B cell (primary cell): ENCODE results near the gene NUDT3. TPM values are rescaled to one million over a fixed set of nuclear protein-coding genes. Genes with fewer than 3 reads are reported as not detected.
A peak's percentile ranks its signal among the peaks of the same experiment; 100 is the strongest.

ENCODE experiments used
- ATAC-seq: fragments of 200-7000 bp; cut with Tn5 transposase; one replicate; pipeline ENCODE4 v1.10.0; 2021; ENCODE audit warnings: low read depth, mild to moderate bottlenecking, moderate number of reproducible peaks, moderate library complexity
- CTCF ChIA-PET: fragments of 350-600 bp; sonication (Branson Sonifier 250); formaldehyde crosslinking; loops from one replicate; lab custom pipeline; 2021; ENCODE audit warnings: antibody characterized with exemption, inconsistent platforms; lab: Charles Lee
- POLR2A ChIA-PET: fragments of 350-600 bp; sonication (Branson Sonifier 250); formaldehyde crosslinking; loops from one replicate; lab custom pipeline; 2021; ENCODE audit warnings: antibody characterized with exemption; lab: Charles Lee
- DNase-seq: peaks from one replicate; pipeline ENCODE4 v3.0.0; 2013
- H2AFZ ChIP-seq: 2 replicates; pipeline ENCODE4 v1.6.1; 2012; ENCODE audit warnings: mild to moderate bottlenecking, low read depth, low read length; ENCODE audit not compliant: insufficient read depth, poor library complexity, severe bottlenecking
- H3K27ac ChIP-seq, 2 donors: 1 replicate in 1 of 2; 2 replicates in 1 of 2; pipeline ENCODE4 v1.5.1; 2012 to 2013; ENCODE audit warnings: low read length in 2 of 2, mild to moderate bottlenecking in 2 of 2, moderate library complexity in 1 of 2
- H3K27me3 ChIP-seq, 4 experiments: fragments of 200-600 bp in 1 of 4; sonication (generic) in 1 of 4; replicated peaks in 1 of 4; 1 replicate in 2 of 4; 2 replicates in 2 of 4; pipeline versions ENCODE4 v1.6.1 to v1.7.0; 2013 to 2016; ENCODE audit warnings: low read length in 3 of 4, mild to moderate bottlenecking in 2 of 4, mixed read lengths in 1 of 4, moderate library complexity in 1 of 4; ENCODE audit not compliant: insufficient read depth in 4 of 4, control insufficient read depth in 3 of 4; ENCODE audit errors: control extremely low read depth in 1 of 4
- H3K36me3 ChIP-seq, 2 experiments: replicated peaks in 1 of 2; 1 replicate in 1 of 2; 2 replicates in 1 of 2; pipeline versions ENCODE4 v1.6.1 to v1.7.1; 2013; ENCODE audit warnings: low read length in 1 of 2; ENCODE audit not compliant: insufficient read depth in 2 of 2, control insufficient read depth in 1 of 2; ENCODE audit errors: control extremely low read depth in 1 of 2, extremely low read depth in 1 of 2
- H3K4me1 ChIP-seq, 2 donors: fragments of 200-600 bp in 1 of 2; sonication (generic) in 1 of 2; 1 replicate in 1 of 2; 2 replicates in 1 of 2; pipeline versions ENCODE4 v1.5.1 to v1.6.1; 2013 to 2017; ENCODE audit warnings: low read length in 2 of 2; ENCODE audit not compliant: control insufficient read depth in 2 of 2, insufficient read depth in 2 of 2
- H3K4me2 ChIP-seq: replicated peaks from 2 replicates; pipeline ENCODE3; 2012; ENCODE audit warnings: mild to moderate bottlenecking, low read depth, low read length; ENCODE audit not compliant: poor library complexity, severe bottlenecking
- H3K4me3 ChIP-seq, 5 experiments: fragments of 200-600 bp in 1 of 5; sonication (generic) in 1 of 5; 1 replicate in 3 of 5; 2 replicates in 2 of 5; pipeline versions ENCODE4 v1.5.1 to v1.7.0; 2011 to 2016; ENCODE audit warnings: low read length in 4 of 5, mild to moderate bottlenecking in 4 of 5, low read depth in 2 of 5, control low read depth in 1 of 5, moderate library complexity in 1 of 5; ENCODE audit not compliant: insufficient read depth in 1 of 5; ENCODE audit errors: control extremely low read depth in 1 of 5, extremely low read depth in 1 of 5
- H3K79me2 ChIP-seq: fragments of 200-600 bp; sonication (generic); one replicate; pipeline ENCODE4 v1.6.0; 2016; ENCODE audit warnings: low read length; ENCODE audit not compliant: control insufficient read depth, insufficient read depth
- H3K9ac ChIP-seq: fragments of 200-600 bp; sonication (generic); 2 replicates; pipeline ENCODE4 v1.6.1; 2017; ENCODE audit warnings: mild to moderate bottlenecking, low read length, moderate library complexity
- H3K9me3 ChIP-seq, 3 donors: one replicate each; pipeline versions ENCODE4 v1.6.1 to v1.7.1; 2013; ENCODE audit warnings: low read length in 2 of 3; ENCODE audit not compliant: control insufficient read depth in 2 of 3, insufficient read depth in 1 of 3; ENCODE audit errors: control extremely low read depth in 1 of 3
- H4K20me1 ChIP-seq: 2 replicates; pipeline ENCODE4 v1.6.0; 2012; ENCODE audit warnings: mild to moderate bottlenecking, low read length; ENCODE audit not compliant: insufficient read depth, control insufficient read depth, poor library complexity, severe bottlenecking
- H3K27ac Mint-ChIP-seq: one replicate; pipeline ENCODE4 v1.8.0; 2021; ENCODE audit warnings: mixed read lengths
- H3K27me3 Mint-ChIP-seq: one replicate; pipeline ENCODE4 v1.8.0; 2021; ENCODE audit warnings: mixed read lengths
- H3K4me1 Mint-ChIP-seq: one replicate; pipeline ENCODE4 v1.8.0; 2021; ENCODE audit warnings: mixed read lengths
- H3K4me3 Mint-ChIP-seq: one replicate; pipeline ENCODE4 v1.8.0; 2021; ENCODE audit warnings: mixed read lengths
- H3K9me3 Mint-ChIP-seq: one replicate; pipeline ENCODE4 v1.8.0; 2022; ENCODE audit warnings: mixed read lengths; ENCODE audit not compliant: insufficient read depth
- EZH2 ChIP-seq: IDR thresholded peaks from 2 replicates; pipeline ENCODE4 v1.6.1; 2012; ENCODE audit warnings: borderline replicate concordance, low read depth, mild to moderate bottlenecking, moderate library complexity, low read length; ENCODE audit not compliant: insufficient read depth, poor library complexity, severe bottlenecking
- WGBS: methylation state at CpG from one replicate; pipeline ENCODE4 v1.1.5; 2013; ENCODE audit warnings: missing lambda C conversion rate; ENCODE audit not compliant: insufficient coverage; 5-methylcytosine and 5-hydroxymethylcytosine counted together
- intact Hi-C: fragments of 100-400 bp; cut with micrococcal nuclease; formaldehyde crosslinking; loops from one replicate; pipeline ENCODE4 v1.10.0; 2022
- polyA plus RNA-seq: library from polyadenylated mRNA; depleted of rRNA; stranded (reverse); fragments of >200 nt; gene quantifications from 2 replicates; pipeline ENCODE4 v1.2.3, GENCODE V29; 2012
- total RNA-seq, 2 donors: library from RNA; stranded (reverse); fragments of 120-200 nt in 1 of 2; gene quantifications; 1 replicate in 1 of 2; 2 replicates in 1 of 2; pipeline versions ENCODE4 v1.2.3 to v1.2.4, GENCODE V29; 2013 to 2022
- TF ChIP-seq, protein P1 (sequence below): fragments of 200-600 bp; IDR thresholded peaks from one replicate; pipeline ENCODE4 v1.8.0; 2022; ENCODE audit warnings: antibody characterized with exemption, mild to moderate bottlenecking

NUDT3 gene
- total and polyA plus RNA-seq, 2 donors (not counting 1 experiment from before 2014, with no cell fraction given), result 18.2 to 37.4 TPM

- Histone ChIP-seq H3K27ac (peak overlapping the region; percentile 71 to 88), H3K79me2 (peaks cover 58% of the 10 kb centered on the region), H3K4me2 (peak overlapping the region; percentile 97), H3K4me1 (peaks cover 16 to 31% of the 10 kb centered on the region in 2 donors), H3K9me3 (peaks cover 0 to 3% (median 3%) of the 10 kb centered on the region in 3 donors), H3K4me3 (peak overlapping the region; percentile 71 to 97 (median 87)), H3K27me3 (no peaks in the 10 kb centered on the region), H2AFZ (peak overlapping the region; percentile 95), H4K20me1 (peaks cover 7% of the 10 kb centered on the region), H3K9ac (peak overlapping the region; percentile 94), H3K36me3 (no peaks in the 10 kb centered on the region)
- Mint-ChIP-seq H3K4me1 (peaks cover 22% of the 10 kb centered on the region), H3K27ac (peak overlapping the region; percentile 87), H3K27me3 (no peaks in the 10 kb centered on the region), H3K9me3 (no peaks in the 10 kb centered on the region), H3K4me3 (no peak overlapping the region)
- intact Hi-C loops, result loop anchor here (2.0 to 10.0 kb wide), 8 partner anchors 21 to 281 kb away; no protein-coding TSS in a partner anchor
- DNase-seq, result peak; percentile 65
- CTCF ChIA-PET, result interaction anchor here (1.2 to 7.5 kb wide), 5 partner anchors 21 to 230 kb away, joined by 6 to 68 read pairs (median 8); partner anchors contain the start of gene SMIM29
- TF ChIP-seq EZH2, result no peak
- TF ChIP-seq, protein P1, sequence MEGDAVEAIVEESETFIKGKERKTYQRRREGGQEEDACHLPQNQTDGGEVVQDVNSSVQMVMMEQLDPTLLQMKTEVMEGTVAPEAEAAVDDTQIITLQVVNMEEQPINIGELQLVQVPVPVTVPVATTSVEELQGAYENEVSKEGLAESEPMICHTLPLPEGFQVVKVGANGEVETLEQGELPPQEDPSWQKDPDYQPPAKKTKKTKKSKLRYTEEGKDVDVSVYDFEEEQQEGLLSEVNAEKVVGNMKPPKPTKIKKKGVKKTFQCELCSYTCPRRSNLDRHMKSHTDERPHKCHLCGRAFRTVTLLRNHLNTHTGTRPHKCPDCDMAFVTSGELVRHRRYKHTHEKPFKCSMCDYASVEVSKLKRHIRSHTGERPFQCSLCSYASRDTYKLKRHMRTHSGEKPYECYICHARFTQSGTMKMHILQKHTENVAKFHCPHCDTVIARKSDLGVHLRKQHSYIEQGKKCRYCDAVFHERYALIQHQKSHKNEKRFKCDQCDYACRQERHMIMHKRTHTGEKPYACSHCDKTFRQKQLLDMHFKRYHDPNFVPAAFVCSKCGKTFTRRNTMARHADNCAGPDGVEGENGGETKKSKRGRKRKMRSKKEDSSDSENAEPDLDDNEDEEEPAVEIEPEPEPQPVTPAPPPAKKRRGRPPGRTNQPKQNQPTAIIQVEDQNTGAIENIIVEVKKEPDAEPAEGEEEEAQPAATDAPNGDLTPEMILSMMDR, result no peak
- POLR2A ChIA-PET, result interaction anchor here (0.6 to 2.0 kb wide), 4 partner anchors 10 to 157 kb away, joined by 4 to 7 read pairs (median 6); partner anchors contain the start of genes HMGA1 and SMIM29
- no CpG with 5 or more reads among the region's 16 CpGs for WGBS
- ATAC-seq, result no peak
Measured at GRCh38 chr6:34393191-34393965, 909 bp upstream of the NUDT3 start.
